NOMO-1 treated with dmso at 0.1 percent for 144 hours (cell line): Measurements from ENCODE around the gene TIGD1.
"Not testable (repeated sequence)": the region's sequence is repeated elsewhere in the genome, so short reads cannot be mapped to it uniquely, and the experiment has no call there.

Experiments
- DNase-seq: peaks from one replicate; lab custom pipeline; 2025; ENCODE audit not compliant: unreplicated experiment; lab: John Stamatoyannopoulos, UW

Gene TIGD1

GRCh38 chr2:232540441-232541041 lies 9.8 kb downstream of the TIGD1 start:
- no peak for DNase-seq

DNA sequence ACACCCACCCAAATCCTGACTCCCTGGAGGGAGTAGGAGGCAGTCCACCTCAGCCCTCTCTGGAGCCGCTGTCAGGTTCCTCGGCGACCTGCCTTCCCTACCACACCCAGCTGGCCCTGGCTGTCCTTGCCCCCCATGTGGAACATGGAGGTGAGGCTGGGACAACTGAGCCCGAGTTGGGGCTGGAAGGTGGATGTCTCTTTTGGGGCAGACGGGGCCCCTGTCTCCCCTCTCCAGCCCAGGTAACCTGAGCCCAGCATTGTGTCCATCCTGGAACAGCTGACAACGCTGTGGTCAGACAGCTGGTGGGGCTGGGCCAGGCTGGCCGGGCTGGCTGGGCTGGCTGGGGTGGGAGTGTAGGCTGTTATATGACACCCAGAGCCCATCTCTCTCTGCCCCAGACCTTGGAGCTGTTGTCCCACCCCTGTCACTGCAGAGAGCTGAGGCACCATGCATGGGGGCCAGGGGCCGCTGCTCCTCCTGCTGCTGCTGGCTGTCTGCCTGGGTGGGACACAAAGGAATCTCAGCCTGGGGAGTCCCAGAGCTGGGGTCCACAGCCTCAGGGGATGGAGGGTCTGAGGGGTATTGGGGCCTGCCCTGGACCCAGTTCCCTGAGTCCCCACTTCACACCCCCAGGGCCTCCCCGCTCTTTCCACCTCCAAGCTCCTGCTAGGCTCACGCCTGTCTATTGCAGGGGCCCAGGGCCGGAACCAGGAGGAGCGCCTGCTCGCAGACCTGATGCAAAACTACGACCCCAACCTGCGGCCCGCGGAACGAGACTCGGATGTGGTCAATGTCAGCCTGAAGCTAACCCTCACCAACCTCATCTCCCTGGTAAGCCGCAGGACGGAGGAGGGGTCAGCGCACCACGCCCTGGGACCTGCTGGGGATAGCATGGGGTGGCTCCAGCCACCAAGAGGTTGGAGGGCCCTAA lies 10.8 kb downstream of the TIGD1 start, which contains the start of gene CHRNG:
CHRNG (plus strand) TSS at position 395 of the 934 bp plus-strand sequence; CDS start at position 451, 56 bp downstream.
- DNase-seq, result no peak

GRCh38 chr2:232538671-232539070 lies 11.7 kb downstream of the TIGD1 start:
- DNase-seq, result no peak

DNA sequence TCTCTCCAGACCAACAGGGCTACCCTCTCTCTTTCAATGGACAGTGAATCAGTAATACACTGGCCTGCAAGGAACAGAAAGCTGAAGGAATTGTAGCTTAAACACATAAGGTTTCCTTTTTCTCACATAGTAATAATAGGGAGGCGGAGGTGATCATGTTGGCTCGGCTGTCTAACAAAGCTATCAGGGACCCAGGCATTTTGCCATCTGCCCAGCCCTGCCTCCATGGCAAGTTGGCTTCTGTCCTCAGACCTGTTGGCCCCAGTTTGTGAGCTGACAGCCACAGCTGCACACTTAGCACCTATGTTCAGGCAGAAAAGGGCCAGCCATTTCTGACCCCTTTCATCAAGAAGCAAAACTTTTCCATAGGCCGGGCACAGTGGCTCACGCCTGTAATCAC lies 12.9 kb downstream of the TIGD1 start:
- no peak for DNase-seq

DNA sequence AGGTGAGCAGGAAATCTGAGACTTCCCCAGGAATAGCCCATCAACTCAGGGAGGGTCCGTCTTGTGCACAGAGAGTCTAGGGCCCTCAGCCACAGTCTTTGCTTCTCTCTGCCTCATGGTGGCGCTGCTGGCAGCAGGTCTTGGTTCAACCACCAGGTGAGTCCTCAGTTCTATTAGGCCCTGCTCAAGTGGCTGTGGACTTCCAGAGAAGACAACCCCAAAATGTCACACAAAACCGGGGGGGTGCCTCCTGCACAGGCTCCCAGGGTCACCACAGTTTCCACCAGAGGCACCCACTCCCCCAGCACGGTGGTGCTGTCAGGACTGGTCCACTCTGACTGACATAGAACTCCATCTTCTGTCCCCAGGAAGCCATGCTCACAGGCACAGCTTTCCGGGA lies 13.3 kb downstream of the TIGD1 start:
- no peak for DNase-seq

GRCh38 chr2:232535761-232536530 lies 14.4 kb downstream of the TIGD1 start:
- no peak for DNase-seq

- DNase-seq, result no peak
Observed at GRCh38 chr2:232534940-232535651, 15.3 kb downstream of the TIGD1 start.

DNA sequence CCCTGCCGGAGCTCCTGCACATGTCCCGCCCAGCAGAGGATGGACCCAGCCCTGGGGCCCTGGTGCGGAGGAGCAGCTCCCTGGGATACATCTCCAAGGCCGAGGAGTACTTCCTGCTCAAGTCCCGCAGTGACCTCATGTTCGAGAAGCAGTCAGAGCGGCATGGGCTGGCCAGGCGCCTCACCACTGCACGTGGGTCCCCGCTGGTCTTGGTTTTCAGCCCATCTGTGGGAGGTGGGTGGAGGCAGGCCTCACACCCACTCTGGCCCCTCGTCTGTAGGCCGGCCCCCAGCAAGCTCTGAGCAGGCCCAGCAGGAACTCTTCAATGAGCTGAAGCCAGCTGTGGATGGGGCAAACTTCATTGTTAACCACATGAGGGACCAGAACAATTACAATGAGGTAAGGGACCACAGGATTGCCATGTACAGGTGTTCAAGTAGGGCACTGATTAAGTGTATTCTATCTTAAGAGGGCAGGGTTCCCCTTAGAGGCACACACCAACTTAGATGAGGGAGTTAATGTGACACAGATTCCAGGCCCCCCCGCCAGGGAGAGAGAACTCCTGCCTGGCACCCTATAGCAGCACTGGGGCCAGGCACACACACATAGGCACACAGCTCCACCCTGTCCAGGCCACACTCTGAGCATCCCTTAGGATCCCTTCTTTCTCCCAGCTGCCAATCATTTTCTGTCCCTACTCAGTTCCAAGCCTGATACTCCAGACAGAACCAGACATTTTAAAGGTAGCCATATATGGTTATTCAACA lies 16.2 kb downstream of the TIGD1 start:
- no peak for DNase-seq

DNA sequence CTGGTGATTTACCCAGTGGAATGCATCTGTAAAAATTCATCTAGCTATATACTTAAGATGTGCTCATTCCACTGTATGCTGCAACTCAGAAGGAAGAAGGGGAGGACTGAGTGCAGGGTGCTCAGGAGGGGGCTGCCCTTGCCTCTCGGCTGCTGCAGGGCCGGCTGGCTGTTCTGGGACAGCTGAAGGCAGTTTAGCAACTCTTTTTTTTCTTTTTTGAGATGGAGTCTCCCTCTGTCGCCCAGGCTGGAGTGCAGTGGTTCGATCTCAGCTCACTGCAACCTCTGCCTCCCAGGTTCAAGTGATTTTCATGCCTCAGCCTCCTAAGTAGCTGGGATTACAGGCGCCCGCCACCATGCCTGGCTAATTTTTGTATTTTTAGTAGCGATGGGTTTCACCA lies 17.5 kb downstream of the TIGD1 start:
- DNase-seq, result not testable (repeated sequence)

DNA sequence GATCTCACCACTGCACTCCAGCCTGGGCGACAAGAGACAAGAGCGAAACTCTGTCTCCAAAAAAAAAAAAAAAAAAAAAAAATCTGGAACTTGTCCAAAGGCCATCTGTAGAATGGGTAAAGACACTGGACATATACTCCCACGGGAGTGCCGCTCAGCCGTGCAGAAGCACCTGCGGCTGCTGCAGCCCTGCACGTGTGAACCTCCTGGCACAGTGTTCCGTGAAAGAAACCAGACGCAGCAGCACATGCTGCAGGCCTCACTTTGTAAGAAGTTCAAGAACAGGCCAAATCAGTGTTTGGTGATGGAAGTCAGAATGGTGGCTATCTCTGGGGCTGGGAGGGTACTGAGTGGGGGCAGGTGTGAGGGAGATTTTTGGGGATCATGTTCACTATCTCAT lies 17.9 kb downstream of the TIGD1 start:
- no peak for DNase-seq

DNA sequence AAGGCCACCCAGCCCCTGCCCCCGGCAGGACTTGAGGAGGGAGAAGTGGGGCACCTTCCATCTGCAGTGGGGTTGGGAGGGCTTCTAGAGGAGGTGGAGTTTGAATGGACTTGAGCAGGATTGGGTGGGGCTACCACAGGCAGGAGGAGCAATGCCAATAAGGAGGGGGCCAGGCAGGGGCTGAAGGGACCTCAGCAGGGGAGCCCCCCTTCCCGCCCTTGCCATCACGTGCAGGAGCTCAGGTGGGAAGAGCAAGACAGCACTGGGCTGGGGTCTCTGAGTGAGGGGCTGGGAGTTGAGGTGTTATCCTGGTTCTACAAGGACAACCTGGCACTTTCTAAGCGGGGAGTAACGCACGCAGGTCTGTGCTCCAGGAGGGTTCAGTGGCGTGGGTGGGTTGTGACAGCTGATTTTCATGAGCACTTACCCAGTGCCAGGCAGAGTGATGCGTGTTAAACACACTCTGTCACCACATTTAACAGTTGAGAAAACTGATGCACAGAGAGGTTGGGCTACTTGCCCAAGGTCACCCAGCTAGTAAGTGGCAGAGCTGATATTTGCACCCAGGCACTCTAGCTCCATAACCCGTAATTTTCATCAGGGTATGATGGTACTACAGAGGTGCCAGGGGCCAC lies 19.6 kb downstream of the TIGD1 start:
- no peak for DNase-seq

- DNase-seq, result no peak
Observed at GRCh38 chr2:232529806-232530547, 20.4 kb downstream of the TIGD1 start.

GRCh38 chr2:232528746-232529460 lies 21.5 kb downstream of the TIGD1 start:
- DNase-seq, result no peak

- no peak for DNase-seq
Observed at GRCh38 chr2:232527905-232528470, 22.4 kb downstream of the TIGD1 start.

- DNase-seq, result no peak
Observed at GRCh38 chr2:232526372-232526941, 23.9 kb downstream of the TIGD1 start.

DNA sequence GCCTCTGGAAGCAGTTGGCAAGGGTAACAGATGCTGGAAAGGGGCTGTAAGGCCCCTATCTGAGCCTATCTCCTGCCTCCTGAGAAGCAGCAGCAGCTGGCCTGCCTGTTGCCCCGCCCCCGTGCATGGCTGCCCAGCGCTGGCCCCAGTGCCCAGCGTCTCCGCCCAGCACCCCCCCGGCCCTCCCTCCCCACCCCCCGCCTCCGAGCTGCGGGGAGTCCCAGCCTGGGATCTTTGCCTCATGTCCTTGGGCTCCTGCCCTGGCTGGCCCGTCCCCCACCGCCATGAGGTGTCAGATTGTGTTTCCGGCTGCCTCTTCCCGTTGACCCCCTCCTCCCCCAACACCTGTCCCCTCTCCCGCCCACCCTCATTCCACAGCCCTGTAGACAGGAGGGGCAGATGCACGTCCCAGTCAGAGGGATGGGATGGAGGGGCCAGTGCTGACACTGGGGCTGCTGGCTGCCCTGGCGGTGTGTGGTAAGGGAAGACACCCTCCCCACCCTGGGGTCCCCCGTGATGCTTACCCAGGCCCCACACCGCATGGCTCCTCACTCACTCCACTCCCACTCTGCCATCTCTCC lies 24.5 kb downstream of the TIGD1 start, which contains the start of gene CHRND:
CHRND (plus strand) TSS at position 370 of the 581 bp plus-strand sequence; CDS start at position 426, 56 bp downstream.
- no peak for DNase-seq

DNA sequence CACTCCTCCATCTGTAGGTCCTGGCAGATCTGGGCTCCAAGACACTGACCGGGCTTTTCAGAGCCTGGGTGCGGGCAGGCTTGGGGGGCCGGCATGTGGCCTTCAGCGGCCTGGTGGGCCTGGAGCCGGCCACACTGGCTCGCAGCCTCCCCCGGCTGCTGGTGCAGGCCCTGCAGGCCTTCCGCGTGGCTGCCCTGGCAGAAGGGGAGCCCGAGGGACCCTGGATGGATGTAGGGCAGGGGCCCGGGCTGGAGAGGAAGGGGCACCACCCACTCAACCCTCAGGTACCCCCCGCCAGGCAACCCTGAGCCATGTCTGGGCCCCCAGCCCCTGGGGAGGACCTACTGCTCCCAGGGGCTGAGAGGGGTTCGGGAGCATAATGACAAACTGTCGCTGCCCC lies 25.2 kb downstream of the TIGD1 start:
- no peak for DNase-seq
